K562 (cell line): ENCODE data around the gene CDKN2C. TPM values are rescaled to one million over a fixed set of nuclear protein-coding genes. Genes with fewer than 3 reads are reported as not detected.

Experiments
- ATAC-seq: fragments of 200-7000 bp; cut with Tn5 transposase; 3 replicates; pipeline ENCODE4 v1.9.1; 2020; ENCODE audit warnings: moderate library complexity
- BruUV-seq: library from RNA; stranded (reverse); fragments of 400-500 nt; replicated peaks from 2 replicates; lab custom pipeline; 2021; lab: Mats Ljungman, UMichigan
- CTCF ChIA-PET: fragments of 300-600 bp; formaldehyde crosslinking; extraction: SDS; loops from one replicate; lab custom pipeline; 2021; ENCODE audit warnings: low intra/inter-chr PET ratio; lab: Yijun Ruan, JAX
- POLR2A ChIA-PET: fragments of 300-600, 350-650 bp; sonication (Branson Sonifier 250); formaldehyde crosslinking; extraction: SDS; loops from one replicate; lab custom pipeline; 2021; ENCODE audit warnings: antibody characterized with exemption, inconsistent platforms; lab: Yijun Ruan, JAX
- DNase-seq, 4 experiments: peaks; one replicate each; pipeline versions ENCODE4 v3.0.0 to v3.0.0-alpha.2; 2011 to 2018; ENCODE audit warnings: low spot score in 3 of 4, mixed read lengths in 3 of 4; ENCODE audit errors: extremely low read depth in 1 of 4
- FAIRE-seq: peaks from 2 replicates; lab custom pipeline; 2011; peaks lifted over from hg19 to GRCh38; lab: Jason Lieb, UNC
- H2AFZ ChIP-seq: 2 replicates; pipeline ENCODE4 v1.6.0; 2011; ENCODE audit warnings: low read depth, low read length, control low read depth, inconsistent platforms
- H3K27ac ChIP-seq: fragments of 200-600 bp; 3 replicates; pipeline ENCODE4 v1.8.0; 2011; ENCODE audit warnings: low read depth, mild to moderate bottlenecking, control low read depth, inconsistent platforms, low read length, moderate library complexity, mixed read lengths; ENCODE audit errors: extremely low read depth
- H3K27me3 ChIP-seq, 2 experiments: fragments of 300-600 bp in 1 of 2; 2 replicates in 1 of 2; 3 replicates in 1 of 2; pipeline versions ENCODE4 v1.6.0 to v1.8.0; 2011; ENCODE audit warnings: inconsistent platforms in 2 of 2, low read length in 2 of 2, mild to moderate bottlenecking in 1 of 2, mixed read lengths in 1 of 2, moderate library complexity in 1 of 2; ENCODE audit not compliant: control insufficient read depth in 2 of 2, insufficient read depth in 2 of 2
- H3K36me3 ChIP-seq: fragments of 300-600 bp; 3 replicates; pipeline ENCODE4 v1.8.0; 2011; ENCODE audit warnings: mild to moderate bottlenecking, low read length, inconsistent platforms; ENCODE audit not compliant: control insufficient read depth, insufficient read depth
- H3K4me1 ChIP-seq, 2 experiments: fragments of 200-600 bp in 1 of 2; replicated peaks in 1 of 2; 2 replicates in 1 of 2; 3 replicates in 1 of 2; pipeline versions ENCODE4 v1.5.1 to v1.8.0; 2011; ENCODE audit warnings: inconsistent platforms in 2 of 2, low read length in 2 of 2, mild to moderate bottlenecking in 1 of 2, mixed read lengths in 1 of 2, moderate library complexity in 1 of 2; ENCODE audit not compliant: control insufficient read depth in 2 of 2, insufficient read depth in 2 of 2
- H3K4me2 ChIP-seq: 2 replicates; pipeline ENCODE4 v1.6.1; 2011; ENCODE audit warnings: low read length, control low read depth, inconsistent platforms, mixed read lengths; ENCODE audit not compliant: insufficient read depth
- H3K4me3 ChIP-seq: fragments of 200-600 bp; sonication (generic), shearing (Covaris generic); 2 replicates; pipeline ENCODE4 v1.5.1; 2016; ENCODE audit warnings: control low read depth, inconsistent platforms
- H3K79me2 ChIP-seq: fragments of 200-600 bp; 3 replicates; pipeline ENCODE4 v1.8.0; 2011; ENCODE audit warnings: low read length, inconsistent platforms; ENCODE audit not compliant: control insufficient read depth, insufficient read depth
- H3K9ac ChIP-seq, 2 experiments: 2 replicates each; pipeline versions ENCODE4 v1.6.0 to v1.6.1; 2011; ENCODE audit warnings: low read depth in 2 of 2, low read length in 2 of 2, control low read depth in 1 of 2, inconsistent platforms in 1 of 2, mild to moderate bottlenecking in 1 of 2, mixed read lengths in 1 of 2; ENCODE audit not compliant: insufficient read depth in 1 of 2
- H3K9me1 ChIP-seq: one replicate; pipeline ENCODE4 v1.6.0; 2011; ENCODE audit warnings: inconsistent platforms, mild to moderate bottlenecking, low read length, moderate library complexity; ENCODE audit not compliant: control insufficient read depth, insufficient read depth
- H3K9me3 ChIP-seq: replicated peaks from 2 replicates; pipeline ENCODE4 v1.5.1; 2011; ENCODE audit warnings: low read depth, low read length, inconsistent platforms; ENCODE audit not compliant: control insufficient read depth, insufficient read depth
- H4K20me1 ChIP-seq: replicated peaks from 2 replicates; pipeline ENCODE4 v1.6.1; 2011; ENCODE audit warnings: low read length, inconsistent platforms, mixed read lengths; ENCODE audit not compliant: control insufficient read depth, insufficient read depth
- JUND ChIP-seq, 2 experiments: IDR thresholded peaks; 2 replicates in 1 of 2; 3 replicates in 1 of 2; pipeline ENCODE4 v1.6.1; 2011; ENCODE audit warnings: borderline replicate concordance in 2 of 2, low read depth in 2 of 2, low read length in 2 of 2, improper control_type of control experiment in 1 of 2, missing biosample characterization in 1 of 2, missing genetic modification characterization in 1 of 2, missing genetic modification reagents in 1 of 2
- KLF10 ChIP-seq: fragments of 250-450 bp; sonication (Bioruptor Pico); IDR thresholded peaks from 2 replicates; pipeline ENCODE4 v1.6.1; 2021; ENCODE audit warnings: matching md5 sums
- NEUROD1 ChIP-seq: fragments of 150-350 bp; IDR thresholded peaks from 2 replicates; pipeline ENCODE4 v1.6.1; 2014; ENCODE audit warnings: borderline replicate concordance, low read length, low read depth; ENCODE audit not compliant: partially characterized antibody
- SAFB ChIP-seq: fragments of 200-400 bp; formaldehyde crosslinking; IDR thresholded peaks from 2 replicates; pipeline ENCODE4 v1.6.1; 2017; ENCODE audit warnings: low read depth, low read length, borderline replicate concordance
- SMARCE1 ChIP-seq: fragments of 450-650 bp; IDR thresholded peaks from 2 replicates; pipeline ENCODE4 v1.7.1; 2016; ENCODE audit warnings: mild to moderate bottlenecking
- SRSF1 ChIP-seq: fragments of 200-400 bp; formaldehyde crosslinking; IDR thresholded peaks from 2 replicates; pipeline ENCODE4 v1.6.1; 2017; ENCODE audit warnings: mild to moderate bottlenecking, low read depth, low read length, moderate library complexity
- U2AF2 ChIP-seq: fragments of 200-400 bp; formaldehyde crosslinking; optimal IDR thresholded peaks from 2 replicates; pipeline ENCODE3; 2017; ENCODE audit warnings: low read depth, mild to moderate bottlenecking, low read length
- ZNF232 ChIP-seq: sonication (generic); formaldehyde crosslinking; IDR thresholded peaks from 2 replicates; pipeline ENCODE4 v1.8.0; 2022; ENCODE audit warnings: mild to moderate bottlenecking, missing genetic modification reagents
- ZNF384 ChIP-seq: IDR thresholded peaks from 2 replicates; pipeline ENCODE4 v1.6.1; 2012; ENCODE audit warnings: low read depth, low read length, improper control_type of control experiment
- ZNF436 ChIP-seq: fragments of 250-450, 450-650 bp; sonication (Bioruptor Pico); formaldehyde crosslinking; IDR thresholded peaks from 2 replicates; pipeline ENCODE4 v1.7.0; 2020; ENCODE audit warnings: mild to moderate bottlenecking
- WGBS: fragments of 100-300 bp; shearing (Covaris generic); methylation state at CpG from one replicate; pipeline ENCODE4 v1.1.6; 2016; ENCODE audit warnings: low coverage, mixed read lengths; ENCODE audit not compliant: insufficient coverage; ENCODE audit errors: missing lambda C conversion rate; 5-methylcytosine and 5-hydroxymethylcytosine counted together
- in situ Hi-C: fragments of 300-500 bp; cut with MboI; formaldehyde crosslinking; loops from 4 replicates; pipeline ENCODE4 v1.15.0; 2018; ENCODE audit warnings: inconsistent platforms, mixed read lengths
- intact Hi-C: fragments of 100-400 bp; cut with micrococcal nuclease; formaldehyde crosslinking; loops from 2 replicates; pipeline ENCODE4 v1.14.2; 2022
- polyA plus RNA-seq, 8 experiments: library from polyadenylated mRNA; depleted of rRNA in 4 of 8; stranded (reverse) in 5 of 8; unstranded in 3 of 8; fragments of >200 nt; fragmentation: Nextera tagmentation in 2 of 8; fragmentation: Illumina TruSeq in 1 of 8; extraction: Ambion mirVana in 2 of 8; extraction: Trizol in 1 of 8; gene quantifications; 2 replicates each; pipeline versions ENCODE4 v1.2.1 to v1.2.3, GENCODE V29; 2011 to 2014; ENCODE audit warnings: inconsistent platforms in 1 of 8, missing spikeins in 1 of 8
- total RNA-seq, 7 experiments: library from RNA; depleted of rRNA in 6 of 7; stranded (reverse); fragments of >200 nt in 6 of 7; fragmentation: Illumina TruSeq in 2 of 7; extraction: Trizol in 2 of 7; gene quantifications; 2 replicates each; pipeline versions ENCODE4 v1.2.1 to v1.2.3, GENCODE V29; 2011 to 2021; ENCODE audit warnings: low replicate concordance in 1 of 7
- TF ChIP-seq, protein P1 (sequence below): fragments of 450-650 bp; formaldehyde crosslinking; IDR thresholded peaks from 2 replicates; pipeline ENCODE4 v1.4.0; 2020; ENCODE audit warnings: mild to moderate bottlenecking
- TF ChIP-seq, protein P2 (sequence below): sonication (generic); formaldehyde crosslinking; IDR thresholded peaks from 2 replicates; pipeline ENCODE4 v1.8.0; 2022; ENCODE audit warnings: mild to moderate bottlenecking, missing genetic modification reagents
- TF ChIP-seq, protein P3 (sequence below): fragments of 250-450 bp; sonication (Bioruptor Pico); IDR thresholded peaks from 2 replicates; pipeline ENCODE4 v1.5.0; 2020; ENCODE audit warnings: mild to moderate bottlenecking, borderline replicate concordance

The CDKN2C gene
- total and polyA plus RNA-seq, 9 of the 15 experiments (the other 6 are each of a cell fraction or from before 2014, with no cell fraction given), result 11.9 to 74.3 (median 45.9) TPM

DNA sequence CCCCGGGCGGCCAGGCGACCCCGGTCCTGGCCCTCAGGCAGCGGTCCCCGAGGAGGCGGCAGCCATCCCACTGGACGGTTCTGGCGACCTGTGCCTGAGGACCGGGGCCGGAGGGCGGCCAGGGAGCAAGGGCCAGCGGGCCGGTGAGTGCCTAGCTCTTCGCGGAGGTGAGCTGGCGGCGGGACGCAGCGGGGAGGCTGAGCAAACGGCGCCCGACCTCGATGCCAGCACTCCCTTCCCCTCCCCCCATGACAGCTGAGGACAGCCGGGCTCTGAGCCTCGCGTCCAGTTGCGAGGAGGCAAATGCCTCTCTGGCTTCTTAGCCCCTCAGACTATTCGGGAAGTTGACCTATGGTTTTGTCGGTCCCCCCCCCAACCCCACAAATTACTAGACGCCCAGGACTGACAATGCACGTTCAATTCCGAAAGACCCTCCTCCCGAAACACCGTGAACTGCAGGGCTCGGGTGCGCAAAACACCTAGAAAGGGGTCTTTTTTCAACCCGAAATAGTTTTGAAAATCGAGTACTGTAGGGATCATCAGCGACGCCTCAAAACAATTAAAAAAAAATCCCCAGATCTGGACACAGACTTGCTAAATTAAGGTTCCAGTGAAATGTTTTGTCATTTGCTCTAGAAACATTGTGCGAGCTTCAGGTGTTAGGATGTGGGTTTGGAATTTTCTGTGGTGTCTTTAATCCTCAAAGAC, 8.3 kb downstream of the CDKN2C start:
- ChIA-PET CTCF (no interaction called here), POLR2A (interaction anchor here (0.6 to 4.7 kb wide), 20 partner anchors 9 to 554 kb away, joined by 3 to 65 read pairs (median 4); partner anchors contain the start of genes CDKN2C and FAF1)
- Histone ChIP-seq H2AFZ (peak overlapping the region; percentile 77), H3K79me2 (peaks cover 84% of the 10 kb centered on the region), H3K27me3 (no peaks in the 10 kb centered on the region), H3K9ac (peak overlapping the region; percentile 91 to 95), H3K27ac (peak overlapping the region; percentile 96), H4K20me1 (no peaks in the 10 kb centered on the region), H3K36me3 (peaks cover 17% of the 10 kb centered on the region; the same call in 1 of the 3 replicates), H3K4me3 (peak overlapping the region; percentile 67), H3K9me3 (no peaks in the 10 kb centered on the region), H3K4me2 (peak overlapping the region; percentile 92), H3K4me1 (peaks cover 17 to 21% of the 10 kb centered on the region in 2 experiments), H3K9me1 (no peaks in the 10 kb centered on the region)
- BruUV-seq, result no TSS peak
- peak; percentile 35 for ATAC-seq
- intact Hi-C loops (loop anchor here (1.0 to 10.0 kb wide), 3 partner anchors 10 to 757 kb away; no protein-coding TSS in a partner anchor), in situ Hi-C loops (no loop called here)
- under 1% methylated on average over 38 of the region's 42 CpGs for WGBS
- peak; percentile 35 for FAIRE-seq
- DNase-seq, result peak in 3 of 4 experiments; percentile 78 to 86 (median 80)
- TF ChIP-seq, protein P1, sequence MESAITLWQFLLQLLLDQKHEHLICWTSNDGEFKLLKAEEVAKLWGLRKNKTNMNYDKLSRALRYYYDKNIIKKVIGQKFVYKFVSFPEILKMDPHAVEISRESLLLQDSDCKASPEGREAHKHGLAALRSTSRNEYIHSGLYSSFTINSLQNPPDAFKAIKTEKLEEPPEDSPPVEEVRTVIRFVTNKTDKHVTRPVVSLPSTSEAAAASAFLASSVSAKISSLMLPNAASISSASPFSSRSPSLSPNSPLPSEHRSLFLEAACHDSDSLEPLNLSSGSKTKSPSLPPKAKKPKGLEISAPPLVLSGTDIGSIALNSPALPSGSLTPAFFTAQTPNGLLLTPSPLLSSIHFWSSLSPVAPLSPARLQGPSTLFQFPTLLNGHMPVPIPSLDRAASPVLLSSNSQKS, result no peak
- TF ChIP-seq U2AF2 (no peak), ZNF384 (0 out of 2 replicates have a peak, but pooled peaks have one; percentile 19), SMARCE1 (0 out of 2 replicates have a peak, but pooled peaks have one; percentile 60), ZNF436 (CRISPR knock-in tag) (no peak), SAFB (no peak), JUND (IDR thresholded peaks at IDR 0.05; ENCODE audit: borderline replicate concordance, low read depth, low read length) (no peak), JUND (tag; IDR thresholded peaks at IDR 0.05; ENCODE audit: borderline replicate concordance, low read depth, low read length) (peak; percentile 20; the same call in 1 of the 3 replicates), ZNF232 (CRISPR knock-in tag) (no peak), SRSF1 (no peak), NEUROD1 (no peak), KLF10 (CRISPR knock-in tag) (no peak)
- TF ChIP-seq, protein P2, sequence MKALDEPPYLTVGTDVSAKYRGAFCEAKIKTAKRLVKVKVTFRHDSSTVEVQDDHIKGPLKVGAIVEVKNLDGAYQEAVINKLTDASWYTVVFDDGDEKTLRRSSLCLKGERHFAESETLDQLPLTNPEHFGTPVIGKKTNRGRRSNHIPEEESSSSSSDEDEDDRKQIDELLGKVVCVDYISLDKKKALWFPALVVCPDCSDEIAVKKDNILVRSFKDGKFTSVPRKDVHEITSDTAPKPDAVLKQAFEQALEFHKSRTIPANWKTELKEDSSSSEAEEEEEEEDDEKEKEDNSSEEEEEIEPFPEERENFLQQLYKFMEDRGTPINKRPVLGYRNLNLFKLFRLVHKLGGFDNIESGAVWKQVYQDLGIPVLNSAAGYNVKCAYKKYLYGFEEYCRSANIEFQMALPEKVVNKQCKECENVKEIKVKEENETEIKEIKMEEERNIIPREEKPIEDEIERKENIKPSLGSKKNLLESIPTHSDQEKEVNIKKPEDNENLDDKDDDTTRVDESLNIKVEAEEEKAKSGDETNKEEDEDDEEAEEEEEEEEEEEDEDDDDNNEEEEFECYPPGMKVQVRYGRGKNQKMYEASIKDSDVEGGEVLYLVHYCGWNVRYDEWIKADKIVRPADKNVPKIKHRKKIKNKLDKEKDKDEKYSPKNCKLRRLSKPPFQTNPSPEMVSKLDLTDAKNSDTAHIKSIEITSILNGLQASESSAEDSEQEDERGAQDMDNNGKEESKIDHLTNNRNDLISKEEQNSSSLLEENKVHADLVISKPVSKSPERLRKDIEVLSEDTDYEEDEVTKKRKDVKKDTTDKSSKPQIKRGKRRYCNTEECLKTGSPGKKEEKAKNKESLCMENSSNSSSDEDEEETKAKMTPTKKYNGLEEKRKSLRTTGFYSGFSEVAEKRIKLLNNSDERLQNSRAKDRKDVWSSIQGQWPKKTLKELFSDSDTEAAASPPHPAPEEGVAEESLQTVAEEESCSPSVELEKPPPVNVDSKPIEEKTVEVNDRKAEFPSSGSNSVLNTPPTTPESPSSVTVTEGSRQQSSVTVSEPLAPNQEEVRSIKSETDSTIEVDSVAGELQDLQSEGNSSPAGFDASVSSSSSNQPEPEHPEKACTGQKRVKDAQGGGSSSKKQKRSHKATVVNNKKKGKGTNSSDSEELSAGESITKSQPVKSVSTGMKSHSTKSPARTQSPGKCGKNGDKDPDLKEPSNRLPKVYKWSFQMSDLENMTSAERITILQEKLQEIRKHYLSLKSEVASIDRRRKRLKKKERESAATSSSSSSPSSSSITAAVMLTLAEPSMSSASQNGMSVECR (CRISPR knock-in tag), result no peak; the same call in 1 of the 2 replicates
- TF ChIP-seq, protein P3, sequence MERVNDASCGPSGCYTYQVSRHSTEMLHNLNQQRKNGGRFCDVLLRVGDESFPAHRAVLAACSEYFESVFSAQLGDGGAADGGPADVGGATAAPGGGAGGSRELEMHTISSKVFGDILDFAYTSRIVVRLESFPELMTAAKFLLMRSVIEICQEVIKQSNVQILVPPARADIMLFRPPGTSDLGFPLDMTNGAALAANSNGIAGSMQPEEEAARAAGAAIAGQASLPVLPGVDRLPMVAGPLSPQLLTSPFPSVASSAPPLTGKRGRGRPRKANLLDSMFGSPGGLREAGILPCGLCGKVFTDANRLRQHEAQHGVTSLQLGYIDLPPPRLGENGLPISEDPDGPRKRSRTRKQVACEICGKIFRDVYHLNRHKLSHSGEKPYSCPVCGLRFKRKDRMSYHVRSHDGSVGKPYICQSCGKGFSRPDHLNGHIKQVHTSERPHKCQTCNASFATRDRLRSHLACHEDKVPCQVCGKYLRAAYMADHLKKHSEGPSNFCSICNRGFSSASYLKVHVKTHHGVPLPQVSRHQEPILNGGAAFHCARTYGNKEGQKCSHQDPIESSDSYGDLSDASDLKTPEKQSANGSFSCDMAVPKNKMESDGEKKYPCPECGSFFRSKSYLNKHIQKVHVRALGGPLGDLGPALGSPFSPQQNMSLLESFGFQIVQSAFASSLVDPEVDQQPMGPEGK (CRISPR knock-in tag), result no peak
